WTC11 (cell line): Measurements from ENCODE around the gene CHERP. TPM values are rescaled to one million over a fixed set of nuclear protein-coding genes. Genes with fewer than 3 reads are reported as not detected.
A peak's percentile ranks its signal among the peaks of the same experiment; 100 is the strongest.

Experiments used
- ATAC-seq: fragments of 200-7000 bp; cut with Tn5 transposase; 2 replicates; pipeline ENCODE4 v1.10.0; 2021; ENCODE audit warnings: mild to moderate bottlenecking, moderate library complexity
- CTCF ChIA-PET: fragments of 300-600 bp; sonication (Branson Sonifier 250); formaldehyde crosslinking; loops from one replicate; lab custom pipeline; 2021; ENCODE audit warnings: antibody characterized with exemption; lab: Charles Lee
- POLR2A ChIA-PET: fragments of 350-600 bp; sonication (Branson Sonifier 250); formaldehyde crosslinking; loops from one replicate; lab custom pipeline; 2021; ENCODE audit warnings: antibody characterized with exemption; lab: Charles Lee
- DNase-seq: peaks from one replicate; pipeline ENCODE4 v3.0.0; 2021; ENCODE audit warnings: low spot score
- H3K27ac Mint-ChIP-seq: 2 replicates; pipeline ENCODE4 v1.8.0; 2021; ENCODE audit warnings: mixed read lengths
- H3K27me3 Mint-ChIP-seq: 2 replicates; pipeline ENCODE4 v1.8.0; 2021; ENCODE audit warnings: low read depth, mild to moderate bottlenecking, moderate library complexity, mixed read lengths
- H3K36me3 Mint-ChIP-seq: 2 replicates; pipeline ENCODE4 v1.8.0; 2021; ENCODE audit warnings: mixed read lengths
- H3K4me1 Mint-ChIP-seq: 2 replicates; pipeline ENCODE4 v1.8.0; 2022; ENCODE audit warnings: mixed read lengths
- H3K4me3 Mint-ChIP-seq: 2 replicates; pipeline ENCODE4 v1.8.0; 2021; ENCODE audit warnings: mild to moderate bottlenecking, moderate library complexity, mixed read lengths
- H3K9me3 Mint-ChIP-seq: 2 replicates; pipeline ENCODE4 v1.8.0; 2021; ENCODE audit warnings: mixed read lengths
- ATF1 ChIP-seq: sonication (generic); formaldehyde crosslinking; IDR thresholded peaks from 2 replicates; pipeline ENCODE4 v1.8.1; 2023; ENCODE audit warnings: mild to moderate bottlenecking, moderate library complexity, missing genetic modification reagents
- ESRRA ChIP-seq: sonication (generic); formaldehyde crosslinking; IDR thresholded peaks from 2 replicates; pipeline ENCODE4 v1.8.1; 2022; ENCODE audit warnings: mild to moderate bottlenecking, missing genetic modification reagents, borderline replicate concordance
- GTF2I ChIP-seq: fragments of 250-450 bp; sonication (Bioruptor Pico); conservative IDR thresholded peaks from 2 replicates; pipeline ENCODE4 v1.4.0; 2021; ENCODE audit warnings: mild to moderate bottlenecking
- MXD4 ChIP-seq: fragments of 250-450 bp; sonication (Bioruptor Pico); IDR thresholded peaks from 2 replicates; pipeline ENCODE4 v1.8.0; 2021; ENCODE audit warnings: mild to moderate bottlenecking, moderate library complexity, borderline replicate concordance
- NR2C2 ChIP-seq: sonication (generic); formaldehyde crosslinking; IDR thresholded peaks from 2 replicates; pipeline ENCODE4 v1.8.0; 2022; ENCODE audit warnings: mild to moderate bottlenecking, missing genetic modification reagents
- RELA ChIP-seq: sonication (generic); formaldehyde crosslinking; IDR thresholded peaks from 2 replicates; pipeline ENCODE4 v1.8.1; 2022; ENCODE audit warnings: missing genetic modification reagents, mild to moderate bottlenecking, borderline replicate concordance
- ZNF416 ChIP-seq: fragments of 250-450 bp; sonication (Bioruptor Pico); IDR thresholded peaks from 2 replicates; pipeline ENCODE4 v1.9.0; 2021; ENCODE audit warnings: mild to moderate bottlenecking, inconsistent platforms
- ZNF423 ChIP-seq: fragments of 250-450 bp; sonication (Bioruptor Pico); IDR thresholded peaks from 2 replicates; pipeline ENCODE4 v2.1.2; 2022; ENCODE audit warnings: mild to moderate bottlenecking, moderate library complexity
- ZNF671 ChIP-seq: fragments of 250-450 bp; sonication (Bioruptor Pico); IDR thresholded peaks from 2 replicates; pipeline ENCODE4 v1.8.0; 2021; ENCODE audit warnings: mild to moderate bottlenecking
- total RNA-seq: library from RNA; stranded (reverse); gene quantifications from 3 replicates; pipeline ENCODE4 v1.2.3, GENCODE V29; 2021
- TF ChIP-seq, protein P1 (sequence below): sonication (generic); formaldehyde crosslinking; IDR thresholded peaks from 2 replicates; pipeline ENCODE4 v1.8.0; 2022; ENCODE audit warnings: missing genetic modification reagents
- TF ChIP-seq, protein P2 (sequence below): fragments of 250-450 bp; sonication (Bioruptor Pico); IDR thresholded peaks from 2 replicates; pipeline ENCODE4 v1.9.0; 2021; ENCODE audit warnings: mild to moderate bottlenecking, borderline replicate concordance
- TF ChIP-seq, protein P3 (sequence below): sonication (generic); formaldehyde crosslinking; IDR thresholded peaks from 2 replicates; pipeline ENCODE4 v1.8.1; 2023; ENCODE audit warnings: mild to moderate bottlenecking, missing genetic modification reagents
- TF ChIP-seq, protein P4 (sequence below): sonication (generic); formaldehyde crosslinking; IDR thresholded peaks from 2 replicates; pipeline ENCODE4 v1.8.1; 2022; ENCODE audit warnings: mild to moderate bottlenecking, moderate library complexity, missing genetic modification reagents
- TF ChIP-seq, protein P5 (sequence below): sonication (generic); formaldehyde crosslinking; IDR thresholded peaks from 2 replicates; pipeline ENCODE4 v1.8.0; 2023; ENCODE audit warnings: mild to moderate bottlenecking, missing genetic modification reagents
- TF ChIP-seq, protein P6 (sequence below): sonication (generic); formaldehyde crosslinking; IDR thresholded peaks from 2 replicates; pipeline ENCODE4 v1.8.1; 2023; ENCODE audit warnings: mild to moderate bottlenecking, moderate library complexity, missing genetic modification reagents

The CHERP gene
- total RNA-seq, 1 experiment from 2014 or later, result 98.7 TPM

DNA sequence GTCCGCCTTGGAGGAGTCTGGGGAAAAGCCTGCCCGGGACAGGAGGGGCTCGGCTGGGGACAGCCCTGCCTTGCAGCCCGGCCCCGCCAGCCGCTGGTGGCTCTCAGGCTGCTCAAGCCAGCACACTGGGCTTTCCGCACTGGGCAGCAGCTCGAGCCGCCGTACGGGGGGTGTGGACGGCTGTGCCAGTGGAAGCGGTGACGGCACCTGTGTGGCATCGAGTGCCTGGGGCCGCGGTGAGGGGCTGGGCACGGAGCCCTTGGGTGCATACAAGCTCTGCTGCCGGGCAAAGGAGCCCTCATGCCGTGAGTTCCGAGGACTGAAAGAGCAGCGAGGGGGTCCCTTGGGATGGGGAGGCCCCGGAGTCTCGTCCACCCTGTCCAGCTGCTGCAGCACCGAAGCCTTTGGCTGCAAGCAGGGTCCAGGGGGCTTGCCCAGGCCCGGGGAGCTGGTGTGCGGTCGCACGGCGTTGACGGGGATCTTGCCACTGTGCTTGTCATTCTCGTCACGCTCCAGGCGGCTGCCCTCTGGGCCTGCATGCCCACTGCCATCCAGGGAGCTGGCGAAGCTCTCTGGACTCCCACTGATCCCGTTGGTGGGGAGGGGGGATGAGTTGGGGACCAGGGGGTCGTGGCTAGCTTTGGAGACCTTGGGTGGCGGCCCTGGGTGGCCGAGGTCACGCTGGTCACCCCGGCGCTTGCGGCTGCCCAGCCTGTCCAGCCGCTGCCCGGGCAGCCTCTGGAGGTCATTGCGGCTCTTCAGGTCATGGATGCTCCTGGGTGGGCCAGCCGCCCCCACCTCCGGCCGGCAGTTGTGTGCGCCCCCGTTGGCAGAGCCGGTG, 34.7 kb upstream of the CHERP start:
- DNase-seq (no peak), ATAC-seq (no peak)
- Mint-ChIP-seq H3K27ac (no peak overlapping the region), H3K4me1 (peaks cover 7% of the 10 kb centered on the region), H3K36me3 (peaks cover 12% of the 10 kb centered on the region), H3K4me3 (no peak overlapping the region), H3K27me3 (no peaks in the 10 kb centered on the region), H3K9me3 (no peaks in the 10 kb centered on the region)
- POLR2A ChIA-PET, result no interaction called here
- CTCF ChIA-PET, result interaction anchor here (1.1 kb wide), 1 partner anchor 11 kb away, joined by 3 read pairs; no protein-coding TSS in a partner anchor
- TF ChIP-seq ZNF671, result no peak
- TF ChIP-seq, protein P1, sequence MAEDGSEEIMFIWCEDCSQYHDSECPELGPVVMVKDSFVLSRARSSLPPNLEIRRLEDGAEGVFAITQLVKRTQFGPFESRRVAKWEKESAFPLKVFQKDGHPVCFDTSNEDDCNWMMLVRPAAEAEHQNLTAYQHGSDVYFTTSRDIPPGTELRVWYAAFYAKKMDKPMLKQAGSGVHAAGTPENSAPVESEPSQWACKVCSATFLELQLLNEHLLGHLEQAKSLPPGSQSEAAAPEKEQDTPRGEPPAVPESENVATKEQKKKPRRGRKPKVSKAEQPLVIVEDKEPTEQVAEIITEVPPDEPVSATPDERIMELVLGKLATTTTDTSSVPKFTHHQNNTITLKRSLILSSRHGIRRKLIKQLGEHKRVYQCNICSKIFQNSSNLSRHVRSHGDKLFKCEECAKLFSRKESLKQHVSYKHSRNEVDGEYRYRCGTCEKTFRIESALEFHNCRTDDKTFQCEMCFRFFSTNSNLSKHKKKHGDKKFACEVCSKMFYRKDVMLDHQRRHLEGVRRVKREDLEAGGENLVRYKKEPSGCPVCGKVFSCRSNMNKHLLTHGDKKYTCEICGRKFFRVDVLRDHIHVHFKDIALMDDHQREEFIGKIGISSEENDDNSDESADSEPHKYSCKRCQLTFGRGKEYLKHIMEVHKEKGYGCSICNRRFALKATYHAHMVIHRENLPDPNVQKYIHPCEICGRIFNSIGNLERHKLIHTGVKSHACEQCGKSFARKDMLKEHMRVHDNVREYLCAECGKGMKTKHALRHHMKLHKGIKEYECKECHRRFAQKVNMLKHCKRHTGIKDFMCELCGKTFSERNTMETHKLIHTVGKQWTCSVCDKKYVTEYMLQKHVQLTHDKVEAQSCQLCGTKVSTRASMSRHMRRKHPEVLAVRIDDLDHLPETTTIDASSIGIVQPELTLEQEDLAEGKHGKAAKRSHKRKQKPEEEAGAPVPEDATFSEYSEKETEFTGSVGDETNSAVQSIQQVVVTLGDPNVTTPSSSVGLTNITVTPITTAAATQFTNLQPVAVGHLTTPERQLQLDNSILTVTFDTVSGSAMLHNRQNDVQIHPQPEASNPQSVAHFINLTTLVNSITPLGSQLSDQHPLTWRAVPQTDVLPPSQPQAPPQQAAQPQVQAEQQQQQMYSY (CRISPR knock-in tag), result no peak
- no peak for TF ChIP-seq ESRRA (CRISPR knock-in tag)
- no peak for TF ChIP-seq ATF1 (CRISPR knock-in tag)
- no peak for TF ChIP-seq ZNF423 (CRISPR knock-in tag)
- TF ChIP-seq ZNF416 (CRISPR knock-in tag), result no peak
- no peak for TF ChIP-seq NR2C2 (CRISPR knock-in tag)
- TF ChIP-seq, protein P2, sequence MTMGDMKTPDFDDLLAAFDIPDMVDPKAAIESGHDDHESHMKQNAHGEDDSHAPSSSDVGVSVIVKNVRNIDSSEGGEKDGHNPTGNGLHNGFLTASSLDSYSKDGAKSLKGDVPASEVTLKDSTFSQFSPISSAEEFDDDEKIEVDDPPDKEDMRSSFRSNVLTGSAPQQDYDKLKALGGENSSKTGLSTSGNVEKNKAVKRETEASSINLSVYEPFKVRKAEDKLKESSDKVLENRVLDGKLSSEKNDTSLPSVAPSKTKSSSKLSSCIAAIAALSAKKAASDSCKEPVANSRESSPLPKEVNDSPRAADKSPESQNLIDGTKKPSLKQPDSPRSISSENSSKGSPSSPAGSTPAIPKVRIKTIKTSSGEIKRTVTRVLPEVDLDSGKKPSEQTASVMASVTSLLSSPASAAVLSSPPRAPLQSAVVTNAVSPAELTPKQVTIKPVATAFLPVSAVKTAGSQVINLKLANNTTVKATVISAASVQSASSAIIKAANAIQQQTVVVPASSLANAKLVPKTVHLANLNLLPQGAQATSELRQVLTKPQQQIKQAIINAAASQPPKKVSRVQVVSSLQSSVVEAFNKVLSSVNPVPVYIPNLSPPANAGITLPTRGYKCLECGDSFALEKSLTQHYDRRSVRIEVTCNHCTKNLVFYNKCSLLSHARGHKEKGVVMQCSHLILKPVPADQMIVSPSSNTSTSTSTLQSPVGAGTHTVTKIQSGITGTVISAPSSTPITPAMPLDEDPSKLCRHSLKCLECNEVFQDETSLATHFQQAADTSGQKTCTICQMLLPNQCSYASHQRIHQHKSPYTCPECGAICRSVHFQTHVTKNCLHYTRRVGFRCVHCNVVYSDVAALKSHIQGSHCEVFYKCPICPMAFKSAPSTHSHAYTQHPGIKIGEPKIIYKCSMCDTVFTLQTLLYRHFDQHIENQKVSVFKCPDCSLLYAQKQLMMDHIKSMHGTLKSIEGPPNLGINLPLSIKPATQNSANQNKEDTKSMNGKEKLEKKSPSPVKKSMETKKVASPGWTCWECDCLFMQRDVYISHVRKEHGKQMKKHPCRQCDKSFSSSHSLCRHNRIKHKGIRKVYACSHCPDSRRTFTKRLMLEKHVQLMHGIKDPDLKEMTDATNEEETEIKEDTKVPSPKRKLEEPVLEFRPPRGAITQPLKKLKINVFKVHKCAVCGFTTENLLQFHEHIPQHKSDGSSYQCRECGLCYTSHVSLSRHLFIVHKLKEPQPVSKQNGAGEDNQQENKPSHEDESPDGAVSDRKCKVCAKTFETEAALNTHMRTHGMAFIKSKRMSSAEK (CRISPR knock-in tag), result no peak
- no peak for TF ChIP-seq MXD4
- TF ChIP-seq, protein P3, sequence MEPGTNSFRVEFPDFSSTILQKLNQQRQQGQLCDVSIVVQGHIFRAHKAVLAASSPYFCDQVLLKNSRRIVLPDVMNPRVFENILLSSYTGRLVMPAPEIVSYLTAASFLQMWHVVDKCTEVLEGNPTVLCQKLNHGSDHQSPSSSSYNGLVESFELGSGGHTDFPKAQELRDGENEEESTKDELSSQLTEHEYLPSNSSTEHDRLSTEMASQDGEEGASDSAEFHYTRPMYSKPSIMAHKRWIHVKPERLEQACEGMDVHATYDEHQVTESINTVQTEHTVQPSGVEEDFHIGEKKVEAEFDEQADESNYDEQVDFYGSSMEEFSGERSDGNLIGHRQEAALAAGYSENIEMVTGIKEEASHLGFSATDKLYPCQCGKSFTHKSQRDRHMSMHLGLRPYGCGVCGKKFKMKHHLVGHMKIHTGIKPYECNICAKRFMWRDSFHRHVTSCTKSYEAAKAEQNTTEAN, result no peak

DNA sequence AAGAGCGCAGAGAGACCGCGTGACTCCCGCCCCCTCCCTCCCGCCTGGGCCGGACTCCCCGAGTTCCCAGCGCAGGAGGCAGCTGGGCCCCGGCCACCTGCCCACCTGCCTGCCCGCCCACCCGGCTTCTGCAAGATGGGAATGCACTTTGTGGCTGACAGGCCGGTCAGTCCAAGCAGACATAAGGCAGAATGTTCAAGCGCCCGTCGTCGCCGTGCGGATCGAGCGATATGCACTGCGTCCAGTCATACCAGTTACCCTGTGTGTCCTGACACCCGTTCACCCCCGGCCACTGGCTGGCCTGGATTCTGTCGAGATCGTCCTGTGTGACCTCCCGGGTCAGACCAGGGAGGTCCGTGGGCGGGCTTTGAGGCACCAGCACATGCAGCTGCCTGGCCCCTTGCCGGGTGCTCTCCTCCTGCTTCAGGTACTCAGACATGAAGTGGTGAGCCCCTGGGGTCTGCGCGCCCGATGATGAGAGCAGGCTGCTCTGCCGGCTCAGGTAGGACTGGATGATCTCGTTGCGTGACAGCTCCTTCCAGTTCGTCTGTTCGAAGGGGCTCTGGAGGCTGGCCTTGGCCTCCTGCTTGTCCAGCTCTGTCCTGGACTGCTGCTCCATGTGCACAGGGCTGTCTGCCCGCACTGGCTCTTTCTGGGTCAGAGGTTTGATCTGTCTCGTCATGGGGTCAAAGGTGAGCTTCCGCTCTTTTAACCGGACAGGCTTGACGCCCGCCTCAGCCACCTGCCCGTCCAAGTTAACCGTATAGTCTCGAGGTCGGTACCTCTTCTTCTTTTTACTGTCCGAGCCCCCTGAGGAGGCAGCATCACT, 33.8 kb upstream of the CHERP start:
- Mint-ChIP-seq H3K36me3 (peaks cover 12% of the 10 kb centered on the region), H3K27me3 (no peaks in the 10 kb centered on the region), H3K4me3 (no peak overlapping the region), H3K4me1 (peaks cover 13% of the 10 kb centered on the region), H3K27ac (0 out of 2 replicates have a peak overlapping the region, but pooled peaks have one; percentile 79), H3K9me3 (no peaks in the 10 kb centered on the region)
- ChIA-PET CTCF (interaction anchor here (1.1 kb wide), 1 partner anchor 12 kb away, joined by 3 read pairs; no protein-coding TSS in a partner anchor), POLR2A (no interaction called here)
- DNase-seq (no peak), ATAC-seq (no peak)
- TF ChIP-seq, protein P4, sequence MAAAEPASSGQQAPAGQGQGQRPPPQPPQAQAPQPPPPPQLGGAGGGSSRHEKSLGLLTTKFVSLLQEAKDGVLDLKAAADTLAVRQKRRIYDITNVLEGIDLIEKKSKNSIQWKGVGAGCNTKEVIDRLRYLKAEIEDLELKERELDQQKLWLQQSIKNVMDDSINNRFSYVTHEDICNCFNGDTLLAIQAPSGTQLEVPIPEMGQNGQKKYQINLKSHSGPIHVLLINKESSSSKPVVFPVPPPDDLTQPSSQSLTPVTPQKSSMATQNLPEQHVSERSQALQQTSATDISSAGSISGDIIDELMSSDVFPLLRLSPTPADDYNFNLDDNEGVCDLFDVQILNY (CRISPR knock-in tag), result no peak
- TF ChIP-seq, protein P5, sequence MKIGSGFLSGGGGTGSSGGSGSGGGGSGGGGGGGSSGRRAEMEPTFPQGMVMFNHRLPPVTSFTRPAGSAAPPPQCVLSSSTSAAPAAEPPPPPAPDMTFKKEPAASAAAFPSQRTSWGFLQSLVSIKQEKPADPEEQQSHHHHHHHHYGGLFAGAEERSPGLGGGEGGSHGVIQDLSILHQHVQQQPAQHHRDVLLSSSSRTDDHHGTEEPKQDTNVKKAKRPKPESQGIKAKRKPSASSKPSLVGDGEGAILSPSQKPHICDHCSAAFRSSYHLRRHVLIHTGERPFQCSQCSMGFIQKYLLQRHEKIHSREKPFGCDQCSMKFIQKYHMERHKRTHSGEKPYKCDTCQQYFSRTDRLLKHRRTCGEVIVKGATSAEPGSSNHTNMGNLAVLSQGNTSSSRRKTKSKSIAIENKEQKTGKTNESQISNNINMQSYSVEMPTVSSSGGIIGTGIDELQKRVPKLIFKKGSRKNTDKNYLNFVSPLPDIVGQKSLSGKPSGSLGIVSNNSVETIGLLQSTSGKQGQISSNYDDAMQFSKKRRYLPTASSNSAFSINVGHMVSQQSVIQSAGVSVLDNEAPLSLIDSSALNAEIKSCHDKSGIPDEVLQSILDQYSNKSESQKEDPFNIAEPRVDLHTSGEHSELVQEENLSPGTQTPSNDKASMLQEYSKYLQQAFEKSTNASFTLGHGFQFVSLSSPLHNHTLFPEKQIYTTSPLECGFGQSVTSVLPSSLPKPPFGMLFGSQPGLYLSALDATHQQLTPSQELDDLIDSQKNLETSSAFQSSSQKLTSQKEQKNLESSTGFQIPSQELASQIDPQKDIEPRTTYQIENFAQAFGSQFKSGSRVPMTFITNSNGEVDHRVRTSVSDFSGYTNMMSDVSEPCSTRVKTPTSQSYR, result no peak
- TF ChIP-seq, protein P6, sequence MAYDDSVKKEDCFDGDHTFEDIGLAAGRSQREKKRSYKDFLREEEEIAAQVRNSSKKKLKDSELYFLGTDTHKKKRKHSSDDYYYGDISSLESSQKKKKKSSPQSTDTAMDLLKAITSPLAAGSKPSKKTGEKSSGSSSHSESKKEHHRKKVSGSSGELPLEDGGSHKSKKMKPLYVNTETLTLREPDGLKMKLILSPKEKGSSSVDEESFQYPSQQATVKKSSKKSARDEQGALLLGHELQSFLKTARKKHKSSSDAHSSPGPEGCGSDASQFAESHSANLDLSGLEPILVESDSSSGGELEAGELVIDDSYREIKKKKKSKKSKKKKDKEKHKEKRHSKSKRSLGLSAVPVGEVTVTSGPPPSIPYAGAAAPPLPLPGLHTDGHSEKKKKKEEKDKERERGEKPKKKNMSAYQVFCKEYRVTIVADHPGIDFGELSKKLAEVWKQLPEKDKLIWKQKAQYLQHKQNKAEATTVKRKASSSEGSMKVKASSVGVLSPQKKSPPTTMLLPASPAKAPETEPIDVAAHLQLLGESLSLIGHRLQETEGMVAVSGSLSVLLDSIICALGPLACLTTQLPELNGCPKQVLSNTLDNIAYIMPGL, result no peak
- TF ChIP-seq, protein P3, result no peak
- no peak for TF ChIP-seq GTF2I
- no peak for TF ChIP-seq ZNF416 (CRISPR knock-in tag)
- no peak for TF ChIP-seq RELA (CRISPR knock-in tag)
